HL-60 (cell line): ENCODE data around the gene SNRPB2.

ENCODE experiments used
- CTCF ChIP-seq: IDR thresholded peaks from one replicate; pipeline ENCODE4 v1.5.1; 2011; ENCODE audit warnings: low read length, control low read depth, inconsistent platforms; ENCODE audit not compliant: insufficient read depth
- POLR2AphosphoS5 ChIP-seq: IDR thresholded peaks from 2 replicates; pipeline ENCODE4 v1.6.1; 2012; ENCODE audit warnings: low read depth

GRCh38 chr20:16712511-16712947, 17.3 kb upstream of the SNRPB2 start:
- TF ChIP-seq POLR2AphosphoS5 (no peak), CTCF (no peak)
